Islet precursor cell (in vitro differentiated cells): ENCODE data around the gene CCDC159.
"Not testable (repeated sequence)": the region's sequence is repeated elsewhere in the genome, so short reads cannot be mapped to it uniquely, and the experiment has no call there.

Experiments used
- DNase-seq: peaks from one replicate; pipeline ENCODE4 v3.0.0-alpha.2; 2018

Gene CCDC159

GRCh38 chr19:11346104-11346940, at the start of gene CCDC159, which contains the start of gene TMEM205:
CCDC159 (plus strand) TSS chr19:11346519; CDS start chr19:11346607, 88 bp downstream.
TMEM205 (minus strand) TSS chr19:11346268; CDS start chr19:11345619, 649 bp downstream.
- peak; percentile 99 for DNase-seq

GRCh38 chr19:11299946-11300810, 46.1 kb upstream of the CCDC159 start:
- DNase-seq = no peak

- DNase-seq = no peak
These were observed 45.6 kb upstream of the CCDC159 start for GRCh38 chr19:11300811-11301120.

- DNase-seq = no peak
These were observed 41.4 kb upstream of the CCDC159 start for GRCh38 chr19:11304936-11305335.

- DNase-seq = no peak
These were observed 40.0 kb upstream of the CCDC159 start for GRCh38 chr19:11306337-11306736.

- DNase-seq = not testable (repeated sequence)
These were observed 25.9 kb upstream of the CCDC159 start for GRCh38 chr19:11320278-11320995.

- no peak for DNase-seq
These were observed 24.9 kb upstream of the CCDC159 start for GRCh38 chr19:11321191-11322126.

GRCh38 chr19:11322269-11323024, 23.9 kb upstream of the CCDC159 start:
- DNase-seq = no peak

- DNase-seq = no peak
These were observed 22.7 kb upstream of the CCDC159 start for GRCh38 chr19:11323601-11324078.

- peak; percentile 73 for DNase-seq
These were observed 22.1 kb upstream of the CCDC159 start for GRCh38 chr19:11324079-11324661.

- no peak for DNase-seq
These were observed 21.4 kb upstream of the CCDC159 start for GRCh38 chr19:11324748-11325389.

- DNase-seq = no peak
These were observed 20.8 kb upstream of the CCDC159 start for GRCh38 chr19:11325544-11325943.

GRCh38 chr19:11330127-11330526, 16.2 kb upstream of the CCDC159 start:
- DNase-seq = no peak

GRCh38 chr19:11331502-11331901, 14.8 kb upstream of the CCDC159 start:
- DNase-seq = no peak

- DNase-seq = no peak
These were observed 13.5 kb upstream of the CCDC159 start for GRCh38 chr19:11332822-11333221.

- not testable (repeated sequence) for DNase-seq
These were observed 12.5 kb upstream of the CCDC159 start for GRCh38 chr19:11333838-11334237.

- no peak for DNase-seq
These were observed 10.7 kb upstream of the CCDC159 start for GRCh38 chr19:11335449-11336146.

GRCh38 chr19:11337080-11337479, 9.2 kb upstream of the CCDC159 start:
- DNase-seq = no peak

- no peak for DNase-seq
These were observed 8.2 kb upstream of the CCDC159 start for GRCh38 chr19:11338121-11338520.
